ENCODE measurements around the gene GPR42. TPM values are rescaled to one million over a fixed set of nuclear protein-coding genes. Genes with fewer than 3 reads are reported as not detected.

The GPR42 gene
- total and polyA plus RNA-seq, 2 of the 4 experiments (the other 2 are of a cell fraction), result not detected

DNA sequence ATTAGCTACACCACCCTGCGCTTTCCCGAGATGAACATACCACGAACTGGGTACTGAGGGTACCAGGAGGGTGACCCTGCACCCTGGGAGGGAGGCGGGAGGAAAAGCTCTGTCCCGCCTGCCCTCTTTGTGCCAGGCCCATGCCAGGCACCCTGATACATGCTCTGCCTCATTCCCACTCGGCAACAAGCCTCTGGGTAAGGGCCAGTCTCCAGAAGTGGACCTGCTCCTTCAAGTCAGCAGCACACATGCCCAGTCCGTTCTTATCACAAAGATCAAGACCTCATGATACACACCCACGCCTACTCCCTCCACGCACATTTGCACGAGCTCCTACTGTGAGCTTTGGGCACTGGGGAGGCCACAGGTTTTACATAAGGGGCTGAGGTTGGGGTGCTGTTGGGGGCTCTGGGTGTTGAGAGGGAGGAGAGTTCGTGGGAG, 25.2 kb upstream of the GPR42 start:
- Histone ChIP-seq H3K27me3 (ENCODE audit: control insufficient read depth, insufficient read depth, low read length) (peaks cover 11% of the 10 kb centered on the region), H2AK5ac (ENCODE audit: low read depth, low read length) (no peak overlapping the region), H4K20me1 (ENCODE audit: insufficient read depth, low read length) (no peaks in the 10 kb centered on the region), H2BK120ac (ENCODE audit: low read depth, low read length) (no peak overlapping the region), H4K91ac (ENCODE audit: insufficient read depth, low read depth, low read length) (no peak overlapping the region), H3K4me3 (ENCODE audit: insufficient read depth, low read depth, low read length) (no peak overlapping the region), H3K4ac (ENCODE audit: low read depth, low read length) (no peak overlapping the region), H3K18ac (ENCODE audit: low read depth, low read length) (no peak overlapping the region), H2AK9ac (replicated peaks; ENCODE audit: low read depth, low read length, poor library complexity) (no peak overlapping the region), H4K8ac (ENCODE audit: low read depth in 2 of 2, low read length in 2 of 2) (no peak overlapping the region), H3K36me3 (ENCODE audit: control insufficient read depth, insufficient read depth, low read length) (no peaks in the 10 kb centered on the region), H3K56ac (ENCODE audit: extremely low read depth, insufficient read depth, low read length) (no peak overlapping the region), H2BK5ac (ENCODE audit: low read depth, low read length, poor library complexity, severe bottlenecking) (no peak overlapping the region), H3K4me1 (ENCODE audit: control insufficient read depth, insufficient read depth, low read length) (no peaks in the 10 kb centered on the region), H3K9me3 (ENCODE audit: control insufficient read depth, insufficient read depth, low read length) (no peaks in the 10 kb centered on the region), H3K9me1 (ENCODE audit: insufficient read depth, low read length) (no peaks in the 10 kb centered on the region), H3K9ac (ENCODE audit: low read depth, low read length) (no peak overlapping the region), H3K14ac (replicated peaks; ENCODE audit: low read depth, low read length) (no peak overlapping the region), H3K27ac (ENCODE audit: insufficient read depth, low read length) (no peak overlapping the region), H2AFZ (replicated peaks; ENCODE audit: low read length, poor library complexity) (no peak overlapping the region), H2BK20ac (ENCODE audit: low read depth, low read length) (no peak overlapping the region), H3K23ac (ENCODE audit: low read depth, low read length) (no peak overlapping the region), H4K5ac (ENCODE audit: low read depth, low read length) (no peak overlapping the region), H3K4me2 (ENCODE audit: low read depth, low read length) (no peak overlapping the region), H2BK15ac (ENCODE audit: low read depth, low read length) (no peak overlapping the region), H3K79me1 (ENCODE audit: low read depth in 1 of 2, low read length in 2 of 2) (no peaks in the 10 kb centered on the region)
- intact Hi-C loops (cut with micrococcal nuclease) (no loop called here), dilution Hi-C loops (cut with HindIII; ENCODE audit: low sequenced_read_pairs, unreplicated experiment) (no loop called here), in situ Hi-C loops (cut with MboI; ENCODE audit: low sequenced_read_pairs) (loop anchor here (25.0 kb wide), 1 partner anchor 242 kb away; the partner anchor contains the start of gene PMIS2)
- no TSS peak for BruUV-seq (replicated peaks)
- 54% methylated on average over 6 of the region's 11 CpGs; no CpG with 5 or more reads in 1 of the 2 experiments for WGBS, 2 experiments (ENCODE audit: extremely low coverage in 2 of 2, insufficient read length in 1 of 2)
- ChIA-PET CTCF (no interaction called here), POLR2A (ENCODE audit: unreplicated experiment) (no interaction called here)
- ATAC-seq (ENCODE audit: low read depth) (no peak), DNase-seq (no peak)
- no peak for TF ChIP-seq CEBPB (IDR thresholded peaks at IDR 0.05; ENCODE audit: low read depth, low read length)
- no peak for TF ChIP-seq POLR2A (IDR thresholded peaks at IDR 0.05; ENCODE audit: low read depth, low read length)
- no peak for TF ChIP-seq FOS (IDR thresholded peaks at IDR 0.05; ENCODE audit: low read depth, low read length)
- TF ChIP-seq RFX5 (IDR thresholded peaks at IDR 0.05; ENCODE audit: low read depth, low read length), result no peak
- no peak for TF ChIP-seq MAZ (IDR thresholded peaks at IDR 0.05; ENCODE audit: borderline replicate concordance, low read depth, low read length)
- no peak for TF ChIP-seq NFE2L2 (IDR thresholded peaks at IDR 0.05; ENCODE audit: low read depth, low read length)
- TF ChIP-seq RCOR1 (IDR thresholded peaks at IDR 0.05; ENCODE audit: insufficient replicate concordance, low read length), result no peak
- TF ChIP-seq, protein P1, sequence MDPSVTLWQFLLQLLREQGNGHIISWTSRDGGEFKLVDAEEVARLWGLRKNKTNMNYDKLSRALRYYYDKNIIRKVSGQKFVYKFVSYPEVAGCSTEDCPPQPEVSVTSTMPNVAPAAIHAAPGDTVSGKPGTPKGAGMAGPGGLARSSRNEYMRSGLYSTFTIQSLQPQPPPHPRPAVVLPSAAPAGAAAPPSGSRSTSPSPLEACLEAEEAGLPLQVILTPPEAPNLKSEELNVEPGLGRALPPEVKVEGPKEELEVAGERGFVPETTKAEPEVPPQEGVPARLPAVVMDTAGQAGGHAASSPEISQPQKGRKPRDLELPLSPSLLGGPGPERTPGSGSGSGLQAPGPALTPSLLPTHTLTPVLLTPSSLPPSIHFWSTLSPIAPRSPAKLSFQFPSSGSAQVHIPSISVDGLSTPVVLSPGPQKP (IDR thresholded peaks at IDR 0.05; ENCODE audit: borderline replicate concordance, low read depth, low read length), result no peak
- TF ChIP-seq MXI1 (IDR thresholded peaks at IDR 0.05; ENCODE audit: borderline replicate concordance, low read depth, low read length), result no peak
- TF ChIP-seq USF2 (IDR thresholded peaks at IDR 0.05; ENCODE audit: low read depth, low read length), result no peak
- TF ChIP-seq RAD21 (IDR thresholded peaks at IDR 0.05; ENCODE audit: low read length), result no peak
- TF ChIP-seq CTCF (conservative IDR thresholded peaks at IDR 0.05; ENCODE audit: low read depth, low read length), result no peak
- TF ChIP-seq CHD1 (IDR thresholded peaks at IDR 0.05; ENCODE audit: low read depth, low read length), result no peak
- TF ChIP-seq SMC3 (IDR thresholded peaks at IDR 0.05; ENCODE audit: low read depth, low read length), result no peak
- no peak for TF ChIP-seq BHLHE40 (IDR thresholded peaks at IDR 0.05; ENCODE audit: low read depth, low read length)
- no peak for TF ChIP-seq MAFK (IDR thresholded peaks at IDR 0.05; ENCODE audit: low read depth, low read length)
